ENCODE results near the gene SLC17A9. TPM values are rescaled to one million over a fixed set of nuclear protein-coding genes. Genes with fewer than 3 reads are reported as not detected.

SLC17A9 gene
- total and polyA plus RNA-seq, 2 donors (not counting 1 experiment from before 2014, with no cell fraction given) = 33.0 to 141 TPM

DNA sequence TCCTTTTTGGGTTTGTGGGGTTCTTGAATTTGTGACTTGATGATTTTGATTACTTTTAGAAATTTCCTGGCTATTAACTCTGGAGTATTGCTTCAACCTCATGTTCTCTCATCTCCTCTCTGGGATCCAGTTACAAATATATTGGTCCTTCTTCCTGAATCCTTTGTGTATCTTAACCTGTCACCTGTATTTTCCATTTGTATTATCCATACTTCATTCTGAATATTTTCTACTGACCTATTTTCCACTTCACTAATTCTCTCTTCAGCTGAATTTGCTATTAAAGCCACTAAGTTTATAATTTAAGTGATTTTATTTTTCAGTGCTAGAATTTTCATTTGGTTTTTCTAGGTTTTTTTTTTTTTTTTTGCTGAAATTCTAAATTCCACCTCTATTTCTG lies 60.7 kb downstream of the SLC17A9 start:
- peaks cover 57% of the 10 kb centered on the region for H3K27me3 Mint-ChIP-seq

GRCh38 chr20:63014287-63014686 lies 61.8 kb downstream of the SLC17A9 start:
- 49% methylated on average over 10 of the region's 12 CpGs for WGBS (ENCODE audit: insufficient coverage)
- Histone ChIP-seq H3K27ac (ENCODE audit: low read length in 2 of 2) (no peak overlapping the region), H2AFZ (ENCODE audit: insufficient read depth, low read depth, low read length, poor library complexity, severe bottlenecking) (no peak overlapping the region), H3K36me3 (replicated peaks in 1 of 2; ENCODE audit: control extremely low read depth in 1 of 2, control insufficient read depth in 1 of 2, extremely low read depth in 1 of 2, insufficient read depth in 2 of 2, low read length in 1 of 2) (no peaks in the 10 kb centered on the region), H3K9me3 (ENCODE audit: control extremely low read depth in 1 of 3, control insufficient read depth in 2 of 3, insufficient read depth in 1 of 3, low read length in 2 of 3) (peaks cover 0 to 45% (median 16%) of the 10 kb centered on the region in 3 donors), H3K4me3 (ENCODE audit: control extremely low read depth in 1 of 5, extremely low read depth in 1 of 5, insufficient read depth in 1 of 5, low read depth in 2 of 5, low read length in 4 of 5) (no peak overlapping the region), H3K4me1 (ENCODE audit: control insufficient read depth in 2 of 2, insufficient read depth in 2 of 2, low read length in 2 of 2) (peaks cover 13% of the 10 kb centered on the region in 2 donors), H3K4me2 (replicated peaks; ENCODE audit: low read depth, low read length, poor library complexity, severe bottlenecking) (no peak overlapping the region), H3K79me2 (ENCODE audit: control insufficient read depth, insufficient read depth, low read length) (no peaks in the 10 kb centered on the region), H3K9ac (ENCODE audit: low read length) (no peak overlapping the region), H3K27me3 (replicated peaks in 1 of 4; ENCODE audit: control extremely low read depth in 1 of 4, control insufficient read depth in 3 of 4, insufficient read depth in 4 of 4, low read length in 3 of 4) (peaks cover 0 to 66% (median 27%) of the 10 kb centered on the region in 4 experiments), H4K20me1 (ENCODE audit: control insufficient read depth, insufficient read depth, low read length, poor library complexity, severe bottlenecking) (peaks cover 5% of the 10 kb centered on the region)
- intact Hi-C loops (cut with micrococcal nuclease) = no loop called here
- ATAC-seq (ENCODE audit: low read depth) (no peak), DNase-seq (no peak)
- H3K27me3 Mint-ChIP-seq = peaks cover 55% of the 10 kb centered on the region
- ChIA-PET POLR2A (no interaction called here), CTCF (interaction anchor here (1.1 to 2.5 kb wide), 3 partner anchors 37 to 43 kb away, joined by 3 to 8 read pairs (median 3); no protein-coding TSS in a partner anchor)
- no peak overlapping the region for H3K4me3 Mint-ChIP-seq
- H3K27ac Mint-ChIP-seq = no peak overlapping the region
- TF ChIP-seq CTCF (IDR thresholded peaks at IDR 0.05) (no peak), EZH2 (IDR thresholded peaks at IDR 0.05; ENCODE audit: borderline replicate concordance, insufficient read depth, low read depth, low read length, poor library complexity, severe bottlenecking) (no peak)
- peaks cover 5% of the 10 kb centered on the region for H3K9me3 Mint-ChIP-seq (ENCODE audit: insufficient read depth)
- peaks cover 8% of the 10 kb centered on the region for H3K4me1 Mint-ChIP-seq

More for the DNA sequence above, 60.7 kb downstream of the SLC17A9 start:
- Histone ChIP-seq H3K9me3 (ENCODE audit: control extremely low read depth in 1 of 3, control insufficient read depth in 2 of 3, insufficient read depth in 1 of 3, low read length in 2 of 3) (peaks cover 0 to 49% (median 16%) of the 10 kb centered on the region in 3 donors), H3K79me2 (ENCODE audit: control insufficient read depth, insufficient read depth, low read length) (no peaks in the 10 kb centered on the region), H3K27ac (ENCODE audit: low read length in 2 of 2) (no peak overlapping the region), H2AFZ (ENCODE audit: insufficient read depth, low read depth, low read length, poor library complexity, severe bottlenecking) (no peak overlapping the region), H3K4me2 (replicated peaks; ENCODE audit: low read depth, low read length, poor library complexity, severe bottlenecking) (no peak overlapping the region), H3K36me3 (replicated peaks in 1 of 2; ENCODE audit: control extremely low read depth in 1 of 2, control insufficient read depth in 1 of 2, extremely low read depth in 1 of 2, insufficient read depth in 2 of 2, low read length in 1 of 2) (no peaks in the 10 kb centered on the region), H3K4me1 (ENCODE audit: control insufficient read depth in 2 of 2, insufficient read depth in 2 of 2, low read length in 2 of 2) (peaks cover 24% of the 10 kb centered on the region in 2 donors), H3K9ac (ENCODE audit: low read length) (no peak overlapping the region), H3K27me3 (replicated peaks in 1 of 4; ENCODE audit: control extremely low read depth in 1 of 4, control insufficient read depth in 3 of 4, insufficient read depth in 4 of 4, low read length in 3 of 4) (peaks cover 0 to 76% (median 33%) of the 10 kb centered on the region in 4 experiments), H3K4me3 (ENCODE audit: control extremely low read depth in 1 of 5, extremely low read depth in 1 of 5, insufficient read depth in 1 of 5, low read depth in 2 of 5, low read length in 4 of 5) (no peak overlapping the region), H4K20me1 (ENCODE audit: control insufficient read depth, insufficient read depth, low read length, poor library complexity, severe bottlenecking) (peaks cover 15% of the 10 kb centered on the region)
- peaks cover 5% of the 10 kb centered on the region for H3K9me3 Mint-ChIP-seq (ENCODE audit: insufficient read depth)
- no peak for ATAC-seq (ENCODE audit: low read depth)
- ChIA-PET POLR2A (no interaction called here), CTCF (interaction anchor here (2.5 kb wide), 1 partner anchor 41 kb away, joined by 8 read pairs; no protein-coding TSS in a partner anchor)
- no peak overlapping the region for H3K27ac Mint-ChIP-seq
- no peak overlapping the region for H3K4me3 Mint-ChIP-seq
- H3K4me1 Mint-ChIP-seq = peaks cover 19% of the 10 kb centered on the region
- intact Hi-C loops (cut with micrococcal nuclease) = no loop called here
- TF ChIP-seq EZH2 (IDR thresholded peaks at IDR 0.05; ENCODE audit: borderline replicate concordance, insufficient read depth, low read depth, low read length, poor library complexity, severe bottlenecking) = no peak
- no peak for TF ChIP-seq CTCF (IDR thresholded peaks at IDR 0.05)
- no peak for DNase-seq

All from B cell (primary cell).